OCI-LY1 (cell line): Measurements from ENCODE around the gene IL16.

Experiments
- EZH2 ChIP-seq: fragments of 200-600 bp; sonication (generic), shearing (Covaris generic); IDR thresholded peaks from 2 replicates; pipeline ENCODE4 v1.8.0; 2017; ENCODE audit warnings: borderline replicate concordance, mixed run types, mild to moderate bottlenecking, antibody characterized with exemption, low read length, moderate library complexity, mixed read lengths
- TF ChIP-seq, protein P1 (sequence below): fragments of 200-600 bp; sonication (generic), shearing (Covaris generic); IDR thresholded peaks from 2 replicates; pipeline ENCODE4 v1.5.1; 2017; ENCODE audit warnings: mild to moderate bottlenecking, antibody characterized with exemption, low read length, moderate library complexity, mixed read lengths

GRCh38 chr15:81349271-81349670, 152.6 kb downstream of the IL16 start:
- TF ChIP-seq, protein P1, sequence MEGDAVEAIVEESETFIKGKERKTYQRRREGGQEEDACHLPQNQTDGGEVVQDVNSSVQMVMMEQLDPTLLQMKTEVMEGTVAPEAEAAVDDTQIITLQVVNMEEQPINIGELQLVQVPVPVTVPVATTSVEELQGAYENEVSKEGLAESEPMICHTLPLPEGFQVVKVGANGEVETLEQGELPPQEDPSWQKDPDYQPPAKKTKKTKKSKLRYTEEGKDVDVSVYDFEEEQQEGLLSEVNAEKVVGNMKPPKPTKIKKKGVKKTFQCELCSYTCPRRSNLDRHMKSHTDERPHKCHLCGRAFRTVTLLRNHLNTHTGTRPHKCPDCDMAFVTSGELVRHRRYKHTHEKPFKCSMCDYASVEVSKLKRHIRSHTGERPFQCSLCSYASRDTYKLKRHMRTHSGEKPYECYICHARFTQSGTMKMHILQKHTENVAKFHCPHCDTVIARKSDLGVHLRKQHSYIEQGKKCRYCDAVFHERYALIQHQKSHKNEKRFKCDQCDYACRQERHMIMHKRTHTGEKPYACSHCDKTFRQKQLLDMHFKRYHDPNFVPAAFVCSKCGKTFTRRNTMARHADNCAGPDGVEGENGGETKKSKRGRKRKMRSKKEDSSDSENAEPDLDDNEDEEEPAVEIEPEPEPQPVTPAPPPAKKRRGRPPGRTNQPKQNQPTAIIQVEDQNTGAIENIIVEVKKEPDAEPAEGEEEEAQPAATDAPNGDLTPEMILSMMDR, result no peak
- no peak for TF ChIP-seq EZH2
